ENCODE results near the gene N4BP3. TPM values are rescaled to one million over a fixed set of nuclear protein-coding genes. Genes with fewer than 3 reads are reported as not detected.
A peak's percentile ranks its signal among the peaks of the same experiment; 100 is the strongest.

Gene N4BP3
- total and polyA plus RNA-seq, 2 of the 13 experiments (the other 11 are each of a cell fraction or from before 2014, with no cell fraction given), result 0.13 TPM; not detected in 1

GRCh38 chr5:178147406-178147805 lies 34.1 kb downstream of the N4BP3 start:
- peaks cover 9% of the 10 kb centered on the region for H3K4me1 ChIP-seq (ENCODE audit: insufficient read depth, low read length)
- H3K27me3 ChIP-seq (ENCODE audit: control insufficient read depth in 1 of 2, insufficient read depth in 2 of 2, low read length in 2 of 2), result no peaks in the 10 kb centered on the region
- peaks cover 39 to 72% of the 10 kb centered on the region in 2 experiments for H3K36me3 ChIP-seq (replicated peaks in 1 of 2; ENCODE audit: control insufficient read depth in 1 of 2, insufficient read depth in 2 of 2, low read length in 2 of 2)
- BruUV-seq (replicated peaks), result no TSS peak
- TF ChIP-seq MXD3 (CRISPR knock-in tag; IDR thresholded peaks at IDR 0.05), result no peak
- 0 out of 2 replicates have a peak, but pooled peaks have one; percentile 22 for TF ChIP-seq RBFOX2 (IDR thresholded peaks at IDR 0.05; ENCODE audit: low read depth, low read length)
- TF ChIP-seq ZNF333 (CRISPR knock-in tag; IDR thresholded peaks at IDR 0.05; ENCODE audit: borderline replicate concordance), result no peak
- intact Hi-C loops (cut with micrococcal nuclease; ENCODE audit: unreplicated experiment), result no loop called here
- no peak overlapping the region for H3K4me2 ChIP-seq (ENCODE audit: low read depth, low read length)
- WGBS (ENCODE audit: low lambda C conversion rate), result 90% methylated on average over 13 of the region's 15 CpGs
- in situ Hi-C loops (cut with HindIII; ENCODE audit: extremely low pct_ligation_motif_present, low pct_unique_long_range_greater_than_20kb), result loop anchor here (5.0 kb wide), 1 partner anchor 70 kb away; no protein-coding TSS in a partner anchor
- H2AFZ ChIP-seq (ENCODE audit: low read length), result no peak overlapping the region
- no peak overlapping the region for H3K9ac ChIP-seq (ENCODE audit: insufficient read depth, low read depth, low read length)
- peaks cover 3% of the 10 kb centered on the region; the same call in 1 of the 2 replicates for H4K20me1 ChIP-seq (ENCODE audit: insufficient read depth, low read length)
- no peaks in the 10 kb centered on the region for H3K9me3 ChIP-seq (ENCODE audit: low read length)
- DNase-seq (ENCODE audit: low spot score) (no peak), FAIRE-seq (no peak), ATAC-seq (no peak)
- no peak overlapping the region for H3K4me3 ChIP-seq (replicated peaks in 1 of 3; ENCODE audit: insufficient read depth in 1 of 3, low read depth in 2 of 3, low read length in 3 of 3)
- H3K27ac ChIP-seq (ENCODE audit: extremely low read length, insufficient read depth, low read length), result no peak overlapping the region
- ChIA-PET CTCF (ENCODE audit: low intra/inter-chr PET ratio, low total read pairs) (interaction anchor here (1.7 to 1.8 kb wide), 2 partner anchors 27 to 71 kb away, joined by 4 to 8 read pairs; no protein-coding TSS in a partner anchor), POLR2A (no interaction called here)
- no peaks in the 10 kb centered on the region for H3K79me2 ChIP-seq (ENCODE audit: insufficient read depth, low read length)

GRCh38 chr5:178149199-178149932 lies 36.0 kb downstream of the N4BP3 start:
- intact Hi-C loops (cut with micrococcal nuclease; ENCODE audit: unreplicated experiment) (no loop called here), in situ Hi-C loops (cut with HindIII; ENCODE audit: extremely low pct_ligation_motif_present, low pct_unique_long_range_greater_than_20kb) (loop anchor here (5.0 kb wide), 1 partner anchor 72 kb away; no protein-coding TSS in a partner anchor)
- Histone ChIP-seq H3K79me2 (ENCODE audit: insufficient read depth, low read length) (peaks cover 10% of the 10 kb centered on the region), H3K4me3 (replicated peaks in 1 of 3; ENCODE audit: insufficient read depth in 1 of 3, low read depth in 2 of 3, low read length in 3 of 3) (no peak overlapping the region), H3K27me3 (ENCODE audit: control insufficient read depth in 1 of 2, insufficient read depth in 2 of 2, low read length in 2 of 2) (no peaks in the 10 kb centered on the region; a peak in 1 of 5 replicates), H3K27ac (ENCODE audit: extremely low read length, insufficient read depth, low read length) (no peak overlapping the region), H4K20me1 (ENCODE audit: insufficient read depth, low read length) (peaks cover 5% of the 10 kb centered on the region; the same call in 1 of the 2 replicates), H3K36me3 (replicated peaks in 1 of 2; ENCODE audit: control insufficient read depth in 1 of 2, insufficient read depth in 2 of 2, low read length in 2 of 2) (peaks cover 31 to 56% of the 10 kb centered on the region in 2 experiments), H2AFZ (ENCODE audit: low read length) (no peak overlapping the region), H3K9ac (ENCODE audit: insufficient read depth, low read depth, low read length) (no peak overlapping the region), H3K9me3 (ENCODE audit: low read length) (no peaks in the 10 kb centered on the region), H3K4me1 (ENCODE audit: insufficient read depth, low read length) (peaks cover 18% of the 10 kb centered on the region), H3K4me2 (ENCODE audit: low read depth, low read length) (no peak overlapping the region)
- BruUV-seq (replicated peaks), result no TSS peak
- DNase-seq (ENCODE audit: low spot score) (no peak), ATAC-seq (no peak), FAIRE-seq (no peak)
- CTCF ChIA-PET (ENCODE audit: low intra/inter-chr PET ratio, low total read pairs), result no interaction called here
- WGBS (ENCODE audit: low lambda C conversion rate), result 98% methylated on average over 9 of the region's 11 CpGs
- POLR2A ChIA-PET, result interaction anchor here (0.9 kb wide), 1 partner anchor 28 kb away, joined by 3 read pairs; no protein-coding TSS in a partner anchor
- TF ChIP-seq AGO2 (optimal IDR thresholded peaks at IDR 0.05; ENCODE audit: low read depth, low read length), result peak; percentile 28
- no peak for TF ChIP-seq ZNF446 (CRISPR knock-in tag; IDR thresholded peaks at IDR 0.05)
- no peak for TF ChIP-seq ZNF7 (CRISPR knock-in tag; IDR thresholded peaks at IDR 0.05)
- TF ChIP-seq NFE2L1 (CRISPR knock-in tag; IDR thresholded peaks at IDR 0.05; ENCODE audit: borderline replicate concordance), result no peak
- TF ChIP-seq FOXP4 (CRISPR knock-in tag; IDR thresholded peaks at IDR 0.05), result no peak
- no peak for TF ChIP-seq RFX3 (CRISPR knock-in tag; IDR thresholded peaks at IDR 0.05)
